NB4 (cell line): ENCODE data around the gene LPGAT1.

Experiments used
- POLR2A ChIP-seq: IDR thresholded peaks from 2 replicates; pipeline ENCODE4 v1.6.1; 2011; ENCODE audit warnings: mild to moderate bottlenecking; ENCODE audit not compliant: insufficient read length; ENCODE audit errors: extremely low read depth
- TF ChIP-seq, protein P1 (sequence below): IDR thresholded peaks from one replicate; pipeline ENCODE4 v1.5.1; 2012; ENCODE audit warnings: low read depth, low read length
- TF ChIP-seq, protein P2 (sequence below): IDR thresholded peaks from 2 replicates; pipeline ENCODE4 v1.6.1; 2011; ENCODE audit warnings: low read depth, low read length

DNA sequence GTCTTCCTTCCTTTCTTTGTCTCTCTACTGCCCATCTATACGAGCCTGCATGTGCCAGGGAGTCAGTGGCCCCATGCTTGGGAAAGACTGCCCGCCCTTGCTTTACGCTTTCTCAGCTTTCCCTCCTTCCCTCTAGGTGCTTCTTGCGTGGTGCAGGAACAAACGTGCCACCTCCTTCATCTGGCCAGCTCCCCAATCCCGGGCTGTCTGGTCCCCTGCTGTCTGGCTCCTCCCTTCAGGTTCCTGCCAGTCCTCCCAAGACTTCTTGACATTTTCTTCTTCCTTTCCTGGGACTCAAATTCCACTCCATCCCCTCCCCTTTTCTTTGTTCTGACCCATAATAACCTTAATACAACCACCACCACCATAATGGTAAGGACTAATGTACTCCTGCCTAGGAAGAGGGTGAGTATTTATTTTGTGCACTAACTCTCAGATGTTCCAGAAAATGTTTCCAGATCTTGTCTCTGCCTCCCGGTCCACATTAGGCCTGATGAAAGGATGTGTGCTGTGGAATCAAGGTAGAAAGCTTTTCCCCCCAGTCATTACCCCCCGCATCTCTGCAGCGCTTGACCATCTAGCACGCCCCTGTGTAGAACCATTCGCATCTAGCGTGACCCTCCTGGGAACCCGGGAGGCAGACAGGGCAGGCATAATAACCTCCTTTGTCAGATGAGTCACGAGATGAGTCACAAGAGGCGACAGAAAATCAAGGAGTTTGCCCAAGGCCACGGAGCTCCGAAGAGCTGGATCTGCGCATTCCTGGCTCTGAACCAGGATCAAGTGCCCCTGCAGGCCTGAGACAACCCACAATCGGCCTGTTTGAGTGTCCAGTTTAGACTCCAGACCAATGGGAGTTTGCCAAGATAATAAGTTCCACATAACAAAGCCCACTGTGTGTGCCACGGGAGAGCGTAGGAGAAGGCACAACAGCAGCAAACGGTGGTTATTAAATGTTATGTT, 95.1 kb downstream of the LPGAT1 start:
- TF ChIP-seq, protein P1, sequence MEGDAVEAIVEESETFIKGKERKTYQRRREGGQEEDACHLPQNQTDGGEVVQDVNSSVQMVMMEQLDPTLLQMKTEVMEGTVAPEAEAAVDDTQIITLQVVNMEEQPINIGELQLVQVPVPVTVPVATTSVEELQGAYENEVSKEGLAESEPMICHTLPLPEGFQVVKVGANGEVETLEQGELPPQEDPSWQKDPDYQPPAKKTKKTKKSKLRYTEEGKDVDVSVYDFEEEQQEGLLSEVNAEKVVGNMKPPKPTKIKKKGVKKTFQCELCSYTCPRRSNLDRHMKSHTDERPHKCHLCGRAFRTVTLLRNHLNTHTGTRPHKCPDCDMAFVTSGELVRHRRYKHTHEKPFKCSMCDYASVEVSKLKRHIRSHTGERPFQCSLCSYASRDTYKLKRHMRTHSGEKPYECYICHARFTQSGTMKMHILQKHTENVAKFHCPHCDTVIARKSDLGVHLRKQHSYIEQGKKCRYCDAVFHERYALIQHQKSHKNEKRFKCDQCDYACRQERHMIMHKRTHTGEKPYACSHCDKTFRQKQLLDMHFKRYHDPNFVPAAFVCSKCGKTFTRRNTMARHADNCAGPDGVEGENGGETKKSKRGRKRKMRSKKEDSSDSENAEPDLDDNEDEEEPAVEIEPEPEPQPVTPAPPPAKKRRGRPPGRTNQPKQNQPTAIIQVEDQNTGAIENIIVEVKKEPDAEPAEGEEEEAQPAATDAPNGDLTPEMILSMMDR = no peak
- TF ChIP-seq, protein P2, sequence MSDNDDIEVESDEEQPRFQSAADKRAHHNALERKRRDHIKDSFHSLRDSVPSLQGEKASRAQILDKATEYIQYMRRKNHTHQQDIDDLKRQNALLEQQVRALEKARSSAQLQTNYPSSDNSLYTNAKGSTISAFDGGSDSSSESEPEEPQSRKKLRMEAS = no peak
- TF ChIP-seq POLR2A = no peak
